ENCODE results near the gene SLC12A9.

The SLC12A9 gene

DNA sequence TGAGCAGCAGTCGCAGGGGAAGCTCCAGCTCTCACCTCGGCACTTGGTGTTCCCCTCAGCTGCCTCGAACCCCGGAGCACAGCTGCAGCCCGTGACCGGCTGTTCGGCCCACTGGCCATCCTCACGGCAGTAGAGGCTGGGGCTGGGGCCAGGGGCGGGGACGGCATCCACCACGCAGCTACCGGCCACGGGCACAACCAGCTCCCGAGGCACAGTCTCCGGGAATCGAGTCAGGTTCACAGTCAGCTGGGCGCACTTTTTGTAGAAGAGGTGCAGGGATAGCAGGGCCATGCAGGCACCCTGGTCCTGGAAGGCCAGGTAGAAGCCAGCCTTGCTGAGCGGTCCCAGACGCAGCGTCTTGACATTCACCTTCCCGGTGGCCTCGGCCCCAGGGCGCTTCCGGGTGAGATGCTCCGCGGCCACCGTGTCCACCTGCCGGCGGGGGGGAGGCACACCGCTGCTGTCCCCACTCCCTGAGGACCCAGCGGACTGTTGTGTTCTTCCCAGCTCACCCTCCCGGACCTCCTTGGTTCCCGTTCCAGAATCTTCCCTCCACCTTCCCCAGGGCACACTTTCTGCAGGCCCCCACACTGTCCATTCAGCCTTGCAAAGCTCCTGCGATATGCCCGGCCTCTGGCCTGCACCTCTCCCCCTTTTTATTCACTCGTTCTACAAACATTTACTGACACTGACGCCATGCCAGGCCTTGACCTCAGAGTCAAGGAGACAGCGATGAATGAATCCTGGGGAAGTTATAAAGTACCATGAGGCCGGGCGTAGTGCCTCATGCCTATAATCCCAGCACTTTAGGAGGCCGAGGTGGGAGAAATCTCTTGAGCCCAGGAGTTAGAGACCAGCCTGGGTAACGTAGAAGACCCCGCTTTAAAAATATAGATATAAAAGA, 30.0 kb upstream of the SLC12A9 start:
- H3K36me3 ChIP-seq (ENCODE audit: insufficient read depth, insufficient read length, low read length): peaks cover 61% of the 10 kb centered on the region
- H3K9me3 ChIP-seq (ENCODE audit: insufficient read depth, low read length): no peaks in the 10 kb centered on the region
- H3K27me3 ChIP-seq (ENCODE audit: insufficient read depth, insufficient read length): no peaks in the 10 kb centered on the region
- H3K4me3 ChIP-seq (ENCODE audit: insufficient read length, low read depth): no peak overlapping the region
- no peak for DNase-seq (ENCODE audit: low read depth, low spot score)
- peaks cover 11% of the 10 kb centered on the region for H3K4me1 ChIP-seq (ENCODE audit: insufficient read depth, insufficient read length)
- no peak overlapping the region for H3K9ac ChIP-seq (ENCODE audit: insufficient read length, low read depth)
- TF ChIP-seq ZNF274 (IDR thresholded peaks at IDR 0.05; ENCODE audit: low read depth, low read length): no peak
- TF ChIP-seq YY1 (IDR thresholded peaks at IDR 0.05; ENCODE audit: insufficient read depth, insufficient read length): no peak
- no peak for TF ChIP-seq SUZ12 (IDR thresholded peaks at IDR 0.05; ENCODE audit: extremely low read depth, insufficient read depth, insufficient read length)

DNA sequence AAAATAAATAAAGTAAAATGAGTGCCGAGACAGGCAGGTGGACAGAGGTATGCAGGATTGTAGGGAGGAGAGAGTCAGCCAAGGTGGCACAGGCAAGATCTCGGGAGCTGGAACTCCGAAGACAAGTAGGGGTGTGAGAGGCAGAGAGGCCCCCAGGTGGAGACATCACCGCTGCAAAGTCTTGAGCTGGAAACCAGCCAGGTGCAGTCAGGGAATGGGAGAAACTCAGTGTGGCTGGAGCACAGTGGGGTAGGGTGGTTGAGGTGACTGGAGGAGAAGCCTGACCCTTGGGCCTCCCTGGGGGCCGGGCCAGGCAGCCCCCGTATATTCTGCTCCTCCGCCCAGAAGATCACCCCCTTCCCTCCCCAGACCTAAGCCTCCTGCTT, 29.4 kb upstream of the SLC12A9 start:
- peaks cover 59% of the 10 kb centered on the region for H3K36me3 ChIP-seq (ENCODE audit: insufficient read depth, insufficient read length, low read length)

DNA sequence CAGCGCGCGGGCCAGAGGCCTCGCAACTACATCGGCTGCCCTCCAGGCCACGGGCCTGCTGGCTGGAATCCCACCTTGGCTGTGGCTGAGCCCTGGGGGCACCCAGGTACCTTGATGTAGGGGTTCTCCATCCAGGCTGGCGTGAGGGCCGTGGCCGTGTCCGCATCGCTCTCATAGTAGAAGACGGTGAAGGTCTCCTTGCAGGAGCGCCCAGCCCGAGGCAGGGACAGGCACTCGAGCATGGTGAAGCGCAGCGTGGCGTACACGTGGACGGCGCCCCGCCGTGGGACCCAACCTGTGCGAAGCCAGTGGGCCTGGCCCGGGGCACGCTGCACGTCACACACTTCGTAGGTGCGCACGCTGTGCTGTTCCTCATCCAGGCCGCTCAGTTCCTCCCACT, 29.0 kb upstream of the SLC12A9 start:
- Histone ChIP-seq H3K9me3 (ENCODE audit: insufficient read depth, low read length) (no peaks in the 10 kb centered on the region), H3K27me3 (ENCODE audit: insufficient read depth, insufficient read length) (no peaks in the 10 kb centered on the region), H3K36me3 (ENCODE audit: insufficient read depth, insufficient read length, low read length) (peaks cover 55% of the 10 kb centered on the region), H3K4me3 (ENCODE audit: insufficient read length, low read depth) (no peak overlapping the region), H3K4me1 (ENCODE audit: insufficient read depth, insufficient read length) (peaks cover 11% of the 10 kb centered on the region), H3K9ac (ENCODE audit: insufficient read length, low read depth) (no peak overlapping the region)
- no peak for DNase-seq (ENCODE audit: low read depth, low spot score)
- TF ChIP-seq SUZ12 (IDR thresholded peaks at IDR 0.05; ENCODE audit: extremely low read depth, insufficient read depth, insufficient read length): no peak
- no peak for TF ChIP-seq YY1 (IDR thresholded peaks at IDR 0.05; ENCODE audit: insufficient read depth, insufficient read length)
- TF ChIP-seq ZNF274 (IDR thresholded peaks at IDR 0.05; ENCODE audit: low read depth, low read length): no peak

More for the DNA sequence above, 29.4 kb upstream of the SLC12A9 start:
- Histone ChIP-seq H3K27me3 (ENCODE audit: insufficient read depth, insufficient read length) (no peaks in the 10 kb centered on the region), H3K9ac (ENCODE audit: insufficient read length, low read depth) (no peak overlapping the region), H3K9me3 (ENCODE audit: insufficient read depth, low read length) (no peaks in the 10 kb centered on the region), H3K4me1 (ENCODE audit: insufficient read depth, insufficient read length) (peaks cover 11% of the 10 kb centered on the region), H3K4me3 (ENCODE audit: insufficient read length, low read depth) (no peak overlapping the region)
- DNase-seq (ENCODE audit: low read depth, low spot score): no peak
- TF ChIP-seq YY1 (IDR thresholded peaks at IDR 0.05; ENCODE audit: insufficient read depth, insufficient read length) (no peak), ZNF274 (IDR thresholded peaks at IDR 0.05; ENCODE audit: low read depth, low read length) (no peak), SUZ12 (IDR thresholded peaks at IDR 0.05; ENCODE audit: extremely low read depth, insufficient read depth, insufficient read length) (no peak)

DNA sequence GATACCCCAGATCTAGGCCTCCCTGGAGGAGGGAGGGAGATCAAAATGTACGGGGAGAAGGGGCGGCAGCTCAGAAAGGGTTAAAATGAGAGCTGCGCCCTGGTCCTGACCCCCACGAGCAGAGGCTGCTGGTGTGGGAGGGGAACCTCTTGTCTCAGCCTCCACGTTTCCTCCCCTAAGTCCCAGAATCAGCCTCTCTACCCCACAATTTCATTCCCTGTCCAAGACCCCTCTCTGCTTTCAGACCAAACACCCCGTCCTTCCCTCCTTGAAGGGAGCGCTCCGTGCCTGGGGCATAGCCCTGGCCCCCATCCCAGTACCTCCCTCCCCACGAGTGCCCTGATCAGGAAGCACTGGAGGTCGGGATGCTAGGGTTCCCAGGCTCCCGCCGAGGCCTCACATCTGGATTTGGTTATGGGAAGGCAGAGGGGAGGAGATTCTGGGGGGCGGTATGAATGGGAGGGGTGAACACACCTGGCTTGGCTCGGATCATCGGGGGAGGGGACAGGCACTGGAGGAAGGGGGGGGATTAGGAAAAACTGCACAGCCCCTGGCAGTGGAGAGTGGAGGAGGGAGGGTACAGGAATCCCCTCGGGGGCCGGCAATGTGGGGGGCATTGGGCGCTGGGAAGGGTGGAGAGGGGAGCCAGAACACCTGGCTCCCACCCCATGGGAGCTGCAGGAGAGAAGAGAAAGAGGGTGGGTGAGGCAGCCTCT, 27.9 kb upstream of the SLC12A9 start:
- Histone ChIP-seq H3K9ac (ENCODE audit: insufficient read length, low read depth) (peak overlapping the region; percentile 87), H3K4me1 (ENCODE audit: insufficient read depth, insufficient read length) (peaks cover 10% of the 10 kb centered on the region), H3K36me3 (ENCODE audit: insufficient read depth, insufficient read length, low read length) (peaks cover 46% of the 10 kb centered on the region), H3K27me3 (ENCODE audit: insufficient read depth, insufficient read length) (no peaks in the 10 kb centered on the region), H3K9me3 (ENCODE audit: insufficient read depth, low read length) (no peaks in the 10 kb centered on the region), H3K4me3 (ENCODE audit: insufficient read length, low read depth) (peak overlapping the region; percentile 3)
- no peak for TF ChIP-seq SUZ12 (IDR thresholded peaks at IDR 0.05; ENCODE audit: extremely low read depth, insufficient read depth, insufficient read length)
- TF ChIP-seq ZNF274 (IDR thresholded peaks at IDR 0.05; ENCODE audit: low read depth, low read length): no peak
- TF ChIP-seq YY1 (IDR thresholded peaks at IDR 0.05; ENCODE audit: insufficient read depth, insufficient read length): no peak
- DNase-seq (ENCODE audit: low read depth, low spot score): no peak

DNA sequence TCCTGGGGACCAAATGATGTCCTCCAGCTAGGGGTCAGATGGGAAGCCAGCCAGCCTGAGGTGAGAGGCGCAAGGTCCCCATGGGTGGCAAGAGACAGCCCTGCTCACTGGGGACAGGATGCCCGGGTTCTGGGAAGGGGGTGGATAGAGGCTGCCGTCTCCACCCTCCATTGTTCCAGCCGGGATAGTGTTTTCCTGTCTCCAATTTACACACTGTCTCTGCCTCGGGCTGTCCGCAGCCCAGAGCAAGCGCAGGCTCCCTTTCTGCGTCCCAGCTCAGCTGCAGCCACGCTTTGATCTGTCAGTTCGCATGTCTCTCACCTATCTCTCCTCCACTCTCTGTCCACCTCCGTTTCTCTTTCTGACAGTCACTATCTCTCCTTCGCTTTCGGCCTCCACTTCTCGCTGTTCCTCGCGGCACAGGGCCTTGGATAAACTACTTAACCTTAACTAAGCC, 27.3 kb upstream of the SLC12A9 start:
- peak overlapping the region; percentile 87 for H3K9ac ChIP-seq (ENCODE audit: insufficient read length, low read depth)
- peaks cover 40% of the 10 kb centered on the region for H3K36me3 ChIP-seq (ENCODE audit: insufficient read depth, insufficient read length, low read length)
- no peak for TF ChIP-seq ZNF274 (IDR thresholded peaks at IDR 0.05; ENCODE audit: low read depth, low read length)
- no peak for TF ChIP-seq YY1 (IDR thresholded peaks at IDR 0.05; ENCODE audit: insufficient read depth, insufficient read length)
- TF ChIP-seq SUZ12 (IDR thresholded peaks at IDR 0.05; ENCODE audit: extremely low read depth, insufficient read depth, insufficient read length): no peak
- no peak for DNase-seq (ENCODE audit: low read depth, low spot score)
- peaks cover 7% of the 10 kb centered on the region for H3K4me1 ChIP-seq (ENCODE audit: insufficient read depth, insufficient read length)
- no peaks in the 10 kb centered on the region for H3K27me3 ChIP-seq (ENCODE audit: insufficient read depth, insufficient read length)
- no peaks in the 10 kb centered on the region for H3K9me3 ChIP-seq (ENCODE audit: insufficient read depth, low read length)
- peak overlapping the region; percentile 66 for H3K4me3 ChIP-seq (ENCODE audit: insufficient read length, low read depth)

DNA sequence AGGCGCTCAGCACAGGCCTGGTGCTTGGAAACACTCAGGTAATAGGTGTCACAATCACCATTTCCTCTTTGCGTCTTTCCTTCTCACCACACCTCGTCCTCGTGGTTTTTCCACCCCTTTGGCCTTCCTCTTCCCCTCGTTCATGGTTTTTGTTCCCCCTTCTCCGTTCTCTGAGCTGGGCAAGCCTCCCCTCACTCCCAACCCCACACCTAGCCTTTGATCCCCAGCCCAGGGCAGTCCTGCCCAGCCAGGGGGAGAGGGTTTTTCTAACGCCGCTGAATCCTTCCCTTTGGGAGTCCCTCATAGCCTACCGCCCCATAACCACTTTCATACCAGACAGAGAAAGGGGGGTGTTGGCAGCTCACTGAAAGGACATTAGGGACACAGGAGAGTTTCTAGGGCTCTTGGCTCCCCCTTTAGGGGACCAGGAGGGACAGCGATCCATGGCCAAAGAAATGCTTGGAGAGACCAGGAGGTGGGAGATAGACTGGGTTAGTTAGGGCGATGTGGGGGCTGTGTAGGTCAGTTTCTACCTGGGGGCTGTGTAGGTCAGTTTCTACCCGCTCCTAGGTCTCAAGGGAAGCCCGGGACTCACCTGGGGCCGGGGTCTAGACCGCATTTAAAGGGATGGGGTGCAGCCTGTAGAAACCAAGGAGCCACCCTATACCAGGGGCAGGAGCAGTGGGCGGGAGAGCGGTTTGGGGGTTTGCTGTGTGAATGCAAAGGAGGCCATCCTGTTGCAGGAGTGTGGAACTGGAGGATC, 26.6 kb upstream of the SLC12A9 start:
- peak overlapping the region; percentile 66 for H3K4me3 ChIP-seq (ENCODE audit: insufficient read length, low read depth)
- DNase-seq (ENCODE audit: low read depth, low spot score): no peak
- peak overlapping the region; percentile 87 for H3K9ac ChIP-seq (ENCODE audit: insufficient read length, low read depth)
- TF ChIP-seq ZNF274 (IDR thresholded peaks at IDR 0.05; ENCODE audit: low read depth, low read length) (no peak), YY1 (IDR thresholded peaks at IDR 0.05; ENCODE audit: insufficient read depth, insufficient read length) (no peak), SUZ12 (IDR thresholded peaks at IDR 0.05; ENCODE audit: extremely low read depth, insufficient read depth, insufficient read length) (no peak)
- peaks cover 7% of the 10 kb centered on the region for H3K4me1 ChIP-seq (ENCODE audit: insufficient read depth, insufficient read length)
- no peaks in the 10 kb centered on the region for H3K27me3 ChIP-seq (ENCODE audit: insufficient read depth, insufficient read length)
- peaks cover 33% of the 10 kb centered on the region for H3K36me3 ChIP-seq (ENCODE audit: insufficient read depth, insufficient read length, low read length)
- H3K9me3 ChIP-seq (ENCODE audit: insufficient read depth, low read length): no peaks in the 10 kb centered on the region
